HepG2 (cell line): ENCODE measurements around the gene PLIN3. TPM values are rescaled to one million over a fixed set of nuclear protein-coding genes. Genes with fewer than 3 reads are reported as not detected.
A peak's percentile ranks its signal among the peaks of the same experiment; 100 is the strongest.

Source experiments
- ATF1 ChIP-seq: IDR thresholded peaks from 2 replicates; pipeline ENCODE4 v1.6.1; 2016; ENCODE audit warnings: mild to moderate bottlenecking, control low read depth
- BRF2 ChIP-seq: sonication (generic); formaldehyde crosslinking; IDR thresholded peaks from 2 replicates; pipeline ENCODE4 v1.8.1; 2022; ENCODE audit warnings: mild to moderate bottlenecking, missing genetic modification reagents
- CBX1 ChIP-seq: IDR thresholded peaks from one replicate; pipeline ENCODE4 v1.6.1; 2016; ENCODE audit warnings: antibody characterized with exemption, low read depth
- CENPBD1 ChIP-seq: sonication (generic); formaldehyde crosslinking; IDR thresholded peaks from 2 replicates; pipeline ENCODE4 v1.8.0; 2022; ENCODE audit warnings: missing genetic modification reagents, low read depth, mild to moderate bottlenecking, borderline replicate concordance
- CENPT ChIP-seq: sonication (generic); formaldehyde crosslinking; IDR thresholded peaks from 2 replicates; pipeline ENCODE4 v1.8.0; 2022; ENCODE audit warnings: low read depth, mild to moderate bottlenecking, moderate library complexity, missing genetic modification reagents
- HMGXB3 ChIP-seq: sonication (generic); formaldehyde crosslinking; IDR thresholded peaks from 2 replicates; pipeline ENCODE4 v1.4.0; 2020; ENCODE audit warnings: missing genetic modification reagents, borderline replicate concordance
- NFRKB ChIP-seq: fragments of 450-650 bp; IDR thresholded peaks from 2 replicates; pipeline ENCODE4 v1.6.1; 2017
- NR2F2 ChIP-seq: IDR thresholded peaks from 2 replicates; pipeline ENCODE4 v1.6.1; 2012; ENCODE audit warnings: low read depth, inconsistent platforms, borderline replicate concordance
- PHF20 ChIP-seq: sonication (generic); formaldehyde crosslinking; IDR thresholded peaks from 2 replicates; pipeline ENCODE4 v1.5.0; 2020; ENCODE audit warnings: mild to moderate bottlenecking, missing genetic modification reagents
- PHF5A ChIP-seq: IDR thresholded peaks from one replicate; pipeline ENCODE4 v1.6.1; 2018; ENCODE audit warnings: low read depth, missing genetic modification reagents; ENCODE audit not compliant: unreplicated experiment
- RELA ChIP-seq: sonication (generic); formaldehyde crosslinking; IDR thresholded peaks from 2 replicates; pipeline ENCODE4 v1.4.0; 2020; ENCODE audit warnings: missing genetic modification reagents
- REST ChIP-seq, 2 experiments: IDR thresholded peaks; 2 replicates each; pipeline ENCODE4 v1.6.1; 2011 to 2012; ENCODE audit warnings: low read length in 2 of 2, borderline replicate concordance in 1 of 2, low read depth in 1 of 2, mild to moderate bottlenecking in 1 of 2, moderate library complexity in 1 of 2
- TARDBP ChIP-seq: sonication (generic); formaldehyde crosslinking; IDR thresholded peaks from 2 replicates; pipeline ENCODE4 v1.8.0; 2022; ENCODE audit warnings: mild to moderate bottlenecking, missing genetic modification reagents
- TCF7 ChIP-seq: sonication (generic); IDR thresholded peaks from 2 replicates; pipeline ENCODE4 v1.6.1; 2016; ENCODE audit warnings: antibody characterized with exemption, low read depth
- ZFAT ChIP-seq: sonication (generic); formaldehyde crosslinking; conservative IDR thresholded peaks from 2 replicates; pipeline ENCODE4 v1.8.1; 2023; ENCODE audit warnings: missing genetic modification reagents, inconsistent platforms
- ZNF501 ChIP-seq: sonication (generic); formaldehyde crosslinking; IDR thresholded peaks from 2 replicates; pipeline ENCODE4 v1.5.1; 2020; ENCODE audit warnings: mild to moderate bottlenecking, moderate library complexity, missing genetic modification reagents
- ZNF670 ChIP-seq: sonication (generic); formaldehyde crosslinking; IDR thresholded peaks from 2 replicates; pipeline ENCODE4 v1.8.0; 2022; ENCODE audit warnings: mild to moderate bottlenecking, missing genetic modification reagents, borderline replicate concordance
- ZSCAN9 ChIP-seq: IDR thresholded peaks from 2 replicates; pipeline ENCODE4 v1.6.1; 2016; ENCODE audit warnings: borderline replicate concordance
- polyA plus RNA-seq, 8 experiments: library from polyadenylated mRNA; depleted of rRNA in 3 of 8; stranded (reverse) in 7 of 8; unstranded in 1 of 8; fragments of >200 nt; fragmentation: Illumina TruSeq in 4 of 8; extraction: Trizol in 4 of 8; gene quantifications; 2 replicates each; pipeline versions ENCODE4 v1.2.1 to v1.2.3, GENCODE V29; 2011 to 2016; ENCODE audit warnings: low read depth in 4 of 8, missing spikeins in 1 of 8, mixed read lengths in 1 of 8; ENCODE audit not compliant: insufficient read depth in 1 of 8
- total RNA-seq, 5 experiments: library from RNA; depleted of rRNA; stranded (reverse); fragments of >200 nt; fragmentation: Illumina TruSeq; extraction: Trizol; gene quantifications; 2 replicates each; pipeline ENCODE4 v1.2.3, GENCODE V29; 2016; ENCODE audit warnings: low read depth in 1 of 5
- TF ChIP-seq, protein P1 (sequence below): sonication (generic); formaldehyde crosslinking; IDR thresholded peaks from 2 replicates; pipeline ENCODE4 v1.9.0; 2021; ENCODE audit warnings: missing genetic modification reagents, mild to moderate bottlenecking, borderline replicate concordance

The PLIN3 gene
- total and polyA plus RNA-seq, 2 of the 13 experiments (the other 11 are each of a cell fraction or from before 2014, with no cell fraction given) = 49.3 to 57.9 TPM

- TF ChIP-seq REST (IDR thresholded peaks at IDR 0.05; ENCODE audit: borderline replicate concordance in 1 of 2, low read depth in 1 of 2, low read length in 2 of 2) (no peak), RELA (CRISPR knock-in tag) (peak; percentile 83; the same call in 1 of the 2 replicates), ZSCAN9 (peak; percentile 29; the same call in 1 of the 2 replicates), TARDBP (CRISPR knock-in tag) (no peak), ATF1 (CRISPR knock-in tag) (no peak), ZNF501 (CRISPR knock-in tag) (peak; percentile 66; the same call in 1 of the 2 replicates), TCF7 (no peak), ZNF670 (CRISPR knock-in tag) (no peak), NFRKB (no peak), PHF20 (CRISPR knock-in tag) (peak; percentile 35; the same call in 1 of the 2 replicates), CENPT (CRISPR knock-in tag) (no peak), ZFAT (CRISPR knock-in tag) (no peak), BRF2 (CRISPR knock-in tag) (no peak), CENPBD1 (CRISPR knock-in tag) (no peak), NR2F2 (no peak), CBX1 (no peak), HMGXB3 (CRISPR knock-in tag) (no peak), PHF5A (CRISPR knock-in tag) (no peak)
- TF ChIP-seq, protein P1, sequence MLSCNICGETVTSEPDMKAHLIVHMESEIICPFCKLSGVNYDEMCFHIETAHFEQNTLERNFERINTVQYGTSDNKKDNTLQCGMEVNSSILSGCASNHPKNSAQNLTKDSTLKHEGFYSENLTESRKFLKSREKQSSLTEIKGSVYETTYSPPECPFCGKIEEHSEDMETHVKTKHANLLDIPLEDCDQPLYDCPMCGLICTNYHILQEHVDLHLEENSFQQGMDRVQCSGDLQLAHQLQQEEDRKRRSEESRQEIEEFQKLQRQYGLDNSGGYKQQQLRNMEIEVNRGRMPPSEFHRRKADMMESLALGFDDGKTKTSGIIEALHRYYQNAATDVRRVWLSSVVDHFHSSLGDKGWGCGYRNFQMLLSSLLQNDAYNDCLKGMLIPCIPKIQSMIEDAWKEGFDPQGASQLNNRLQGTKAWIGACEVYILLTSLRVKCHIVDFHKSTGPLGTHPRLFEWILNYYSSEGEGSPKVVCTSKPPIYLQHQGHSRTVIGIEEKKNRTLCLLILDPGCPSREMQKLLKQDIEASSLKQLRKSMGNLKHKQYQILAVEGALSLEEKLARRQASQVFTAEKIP = no peak
Measured at GRCh38 chr19:4831304-4831978, 36.0 kb downstream of the PLIN3 start, which contains the start of gene TICAM1 (continued).
